PC-9 (cell line): ENCODE measurements around the gene CDC73. TPM values are rescaled to one million over a fixed set of nuclear protein-coding genes. Genes with fewer than 3 reads are reported as not detected.
A peak's percentile ranks its signal among the peaks of the same experiment; 100 is the strongest.

Experiments
- BruUV-seq: library from RNA; stranded (reverse); fragments of 400-500 nt; replicated peaks from 2 replicates; lab custom pipeline; 2021; lab: Mats Ljungman, UMichigan
- CTCF ChIA-PET: fragments of 300-600 bp; sonication (Branson Sonifier 250); formaldehyde crosslinking; loops from one replicate; lab custom pipeline; 2022; ENCODE audit warnings: antibody characterized with exemption; lab: Charles Lee
- POLR2A ChIA-PET: fragments of 300-600 bp; sonication (Branson Sonifier 250); formaldehyde crosslinking; loops from one replicate; lab custom pipeline; 2022; ENCODE audit warnings: antibody characterized with exemption; ENCODE audit not compliant: unreplicated experiment; lab: Charles Lee
- DNase-seq, 2 experiments: peaks; one replicate each; pipeline versions ENCODE4 v3.0.0 to v3.0.0-alpha.2; 2015 to 2022; ENCODE audit warnings: mixed read lengths in 1 of 2
- H2AFZ ChIP-seq: fragments of 200-600 bp; sonication (generic); 2 replicates; pipeline ENCODE4 v1.8.1; 2017; ENCODE audit warnings: antibody characterized with exemption
- H3F3A ChIP-seq: fragments of 200-600 bp; sonication (generic); 2 replicates; pipeline ENCODE4 v1.8.1; 2017; ENCODE audit warnings: antibody characterized with exemption, mild to moderate bottlenecking, low read depth; ENCODE audit not compliant: insufficient read depth
- H3K27ac ChIP-seq: fragments of 200-600 bp; sonication (generic); 2 replicates; pipeline ENCODE4 v1.6.1; 2016; ENCODE audit warnings: mixed run types
- H3K27me3 ChIP-seq: fragments of 200-600 bp; sonication (generic); 2 replicates; pipeline ENCODE4 v1.6.1; 2016; ENCODE audit warnings: low read depth, mixed run types; ENCODE audit not compliant: insufficient read depth
- H3K36me3 ChIP-seq: fragments of 200-600 bp; sonication (generic); 2 replicates; pipeline ENCODE4 v1.6.1; 2016; ENCODE audit warnings: low read depth, mixed run types
- H3K4me1 ChIP-seq: fragments of 200-600 bp; sonication (generic); replicated peaks from 2 replicates; pipeline ENCODE4 v1.6.1; 2016; ENCODE audit warnings: mixed run types; ENCODE audit not compliant: insufficient read depth
- H3K4me2 ChIP-seq: fragments of 200-600 bp; sonication (generic); 2 replicates; pipeline ENCODE4 v1.6.1; 2017; ENCODE audit warnings: mixed run types
- H3K4me3 ChIP-seq: fragments of 200-600 bp; sonication (generic); 2 replicates; pipeline ENCODE4 v1.6.1; 2016; ENCODE audit warnings: mixed run types
- H3K79me2 ChIP-seq: fragments of 200-600 bp; sonication (generic); 2 replicates; pipeline ENCODE4 v1.6.1; 2017; ENCODE audit warnings: low read depth, mixed run types
- H3K9me2 ChIP-seq: fragments of 200-600 bp; sonication (generic); 2 replicates; pipeline ENCODE4 v1.8.1; 2017; ENCODE audit warnings: mild to moderate bottlenecking; ENCODE audit not compliant: insufficient read depth
- H3K9me3 ChIP-seq: fragments of 200-600 bp; sonication (generic); 2 replicates; pipeline ENCODE4 v1.8.1; 2016; ENCODE audit warnings: low read depth; ENCODE audit not compliant: insufficient read depth
- H4K20me1 ChIP-seq: fragments of 200-600 bp; sonication (generic); 2 replicates; pipeline ENCODE4 v1.8.1; 2017; ENCODE audit not compliant: insufficient read depth
- EZH2 ChIP-seq: fragments of 200-600 bp; sonication (generic); IDR thresholded peaks from 2 replicates; pipeline ENCODE4 v1.8.0; 2017; ENCODE audit warnings: antibody characterized with exemption, low read depth
- intact Hi-C: fragments of 100-400 bp; cut with micrococcal nuclease; formaldehyde crosslinking; loops from one replicate; pipeline ENCODE4 v1.10.0; 2022; ENCODE audit not compliant: unreplicated experiment
- total RNA-seq: library from RNA; stranded (reverse); gene quantifications from 2 replicates; pipeline ENCODE4 v1.2.3, GENCODE V29; 2021
- TF ChIP-seq, protein P1 (sequence below): fragments of 200-600 bp; sonication (generic); conservative IDR thresholded peaks from 2 replicates; pipeline ENCODE4 v1.6.1; 2017; ENCODE audit warnings: mixed run types, antibody characterized with exemption, mild to moderate bottlenecking, moderate library complexity

CDC73 gene
- total RNA-seq, 1 experiment from 2014 or later: 39.6 TPM

DNA sequence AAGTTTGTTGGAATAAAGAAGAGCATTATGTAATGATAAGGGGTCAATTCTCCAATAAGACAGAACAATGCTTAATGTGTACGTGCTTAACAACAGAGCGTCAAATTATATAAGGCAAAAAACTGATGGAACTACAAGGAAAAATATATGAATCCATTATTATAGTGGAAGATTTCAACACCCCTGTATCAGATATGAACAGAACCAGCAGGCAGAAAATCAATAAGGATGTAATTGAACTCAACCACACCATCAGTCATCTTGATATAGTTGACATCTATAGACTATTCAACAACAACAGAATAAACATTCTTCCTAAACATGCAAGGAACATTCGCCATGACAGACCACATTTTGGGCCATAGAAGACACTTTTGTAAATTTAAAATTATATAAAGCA, 3.6 kb upstream of the CDC73 start:
- DNase-seq: no peak
- Histone ChIP-seq H3F3A (peaks cover 18% of the 10 kb centered on the region), H3K79me2 (peaks cover 10% of the 10 kb centered on the region), H4K20me1 (0 out of 2 replicates have a peak, but pooled peaks cover under 1% of the 10 kb centered on the region), H3K27me3 (no peaks in the 10 kb centered on the region), H3K4me1 (peaks cover 19% of the 10 kb centered on the region), H3K9me3 (no peaks in the 10 kb centered on the region), H3K36me3 (no peaks in the 10 kb centered on the region), H3K9me2 (no peaks in the 10 kb centered on the region), H2AFZ (no peak overlapping the region), H3K4me2 (no peak overlapping the region), H3K4me3 (no peak overlapping the region), H3K27ac (no peak overlapping the region)
- no peak for TF ChIP-seq EZH2
- TF ChIP-seq, protein P1, sequence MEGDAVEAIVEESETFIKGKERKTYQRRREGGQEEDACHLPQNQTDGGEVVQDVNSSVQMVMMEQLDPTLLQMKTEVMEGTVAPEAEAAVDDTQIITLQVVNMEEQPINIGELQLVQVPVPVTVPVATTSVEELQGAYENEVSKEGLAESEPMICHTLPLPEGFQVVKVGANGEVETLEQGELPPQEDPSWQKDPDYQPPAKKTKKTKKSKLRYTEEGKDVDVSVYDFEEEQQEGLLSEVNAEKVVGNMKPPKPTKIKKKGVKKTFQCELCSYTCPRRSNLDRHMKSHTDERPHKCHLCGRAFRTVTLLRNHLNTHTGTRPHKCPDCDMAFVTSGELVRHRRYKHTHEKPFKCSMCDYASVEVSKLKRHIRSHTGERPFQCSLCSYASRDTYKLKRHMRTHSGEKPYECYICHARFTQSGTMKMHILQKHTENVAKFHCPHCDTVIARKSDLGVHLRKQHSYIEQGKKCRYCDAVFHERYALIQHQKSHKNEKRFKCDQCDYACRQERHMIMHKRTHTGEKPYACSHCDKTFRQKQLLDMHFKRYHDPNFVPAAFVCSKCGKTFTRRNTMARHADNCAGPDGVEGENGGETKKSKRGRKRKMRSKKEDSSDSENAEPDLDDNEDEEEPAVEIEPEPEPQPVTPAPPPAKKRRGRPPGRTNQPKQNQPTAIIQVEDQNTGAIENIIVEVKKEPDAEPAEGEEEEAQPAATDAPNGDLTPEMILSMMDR: no peak
- no TSS peak for BruUV-seq
- ChIA-PET POLR2A (no interaction called here), CTCF (no interaction called here)
- intact Hi-C loops: no loop called here

DNA sequence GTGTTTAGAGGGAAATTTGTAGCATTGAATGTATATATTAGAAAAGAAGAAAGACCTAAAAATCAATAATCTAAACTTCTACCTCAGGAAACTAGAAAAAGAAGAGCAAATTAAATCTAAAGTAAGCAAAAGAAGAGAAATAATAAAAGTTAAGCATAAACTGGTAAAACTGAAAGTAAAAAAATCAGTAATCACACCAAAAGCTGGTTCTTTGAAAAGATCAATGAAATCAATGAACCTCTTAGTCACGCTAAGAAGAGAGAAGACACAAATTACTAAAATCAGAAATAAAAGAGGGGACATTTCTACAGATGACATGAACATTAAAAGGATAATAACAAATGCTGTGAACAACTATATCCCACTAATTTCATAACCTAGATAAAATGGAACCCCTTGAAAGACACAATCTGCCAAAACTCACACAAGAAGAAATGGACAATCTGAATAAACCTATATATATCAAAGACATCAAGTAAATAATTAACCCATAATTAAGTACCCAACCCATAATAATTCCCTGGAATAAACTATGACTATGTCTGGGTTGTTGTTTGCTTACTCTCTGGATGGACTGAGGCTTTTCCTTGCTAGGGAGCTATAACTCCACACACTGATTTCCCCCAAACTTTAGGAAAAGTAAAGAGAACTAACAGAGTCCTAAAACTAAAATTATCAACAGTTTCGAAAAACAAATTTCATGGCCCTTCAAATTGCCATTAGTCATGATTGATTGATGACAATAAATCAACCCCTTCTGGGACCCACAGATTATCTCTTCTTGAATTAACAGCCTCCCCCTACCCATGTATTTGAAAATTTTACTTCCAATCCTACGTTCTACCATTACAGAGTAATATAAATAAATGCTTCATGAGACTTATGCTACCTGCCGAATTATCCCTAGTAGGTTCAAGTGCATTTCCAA, 2.8 kb upstream of the CDC73 start:
- peaks cover 9% of the 10 kb centered on the region; the same call in 1 of the 2 replicates for H4K20me1 ChIP-seq
- H3K27ac ChIP-seq: no peak overlapping the region
- H3K79me2 ChIP-seq: peaks cover 19% of the 10 kb centered on the region
- H3K36me3 ChIP-seq: no peaks in the 10 kb centered on the region
- DNase-seq: no peak
- no TSS peak for BruUV-seq
- TF ChIP-seq EZH2: no peak
- TF ChIP-seq, protein P1: no peak
- no peaks in the 10 kb centered on the region for H3K27me3 ChIP-seq
- H3K9me3 ChIP-seq: no peaks in the 10 kb centered on the region
- intact Hi-C loops: no loop called here
- no peak overlapping the region for H3K4me2 ChIP-seq
- no peaks in the 10 kb centered on the region for H3K9me2 ChIP-seq
- ChIA-PET POLR2A (no interaction called here), CTCF (no interaction called here)
- H3K4me3 ChIP-seq: no peak overlapping the region
- H3F3A ChIP-seq: peaks cover 18% of the 10 kb centered on the region
- H2AFZ ChIP-seq: no peak overlapping the region
- peaks cover 27% of the 10 kb centered on the region for H3K4me1 ChIP-seq

DNA sequence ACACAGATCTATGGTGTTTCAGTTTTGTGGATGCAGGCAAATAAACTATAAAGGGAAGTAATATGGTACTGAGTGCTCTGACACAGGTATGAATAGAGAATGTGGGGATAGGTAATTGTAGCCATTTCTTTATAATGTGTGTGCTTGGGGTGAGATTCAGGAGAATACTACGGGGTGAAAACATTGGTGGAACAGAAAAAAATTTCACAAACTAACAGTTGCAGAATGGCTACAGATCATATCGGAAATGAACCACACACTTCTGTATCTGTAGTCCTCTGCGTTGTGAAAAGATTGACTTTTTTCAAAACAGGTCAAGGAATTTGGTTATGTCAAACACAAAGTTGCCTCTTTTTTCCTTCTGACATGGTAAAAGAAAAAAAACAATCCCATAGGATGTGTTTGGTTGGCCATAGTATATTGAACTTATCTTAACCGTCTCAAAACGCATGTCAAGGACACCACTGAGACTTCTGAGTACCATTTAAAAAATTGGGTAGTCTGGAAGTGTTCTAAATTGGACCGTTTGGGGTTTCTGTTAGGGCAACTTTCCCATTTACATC, 1.1 kb upstream of the CDC73 start:
- intact Hi-C loops: loop anchor here (1.0 kb wide), 3 partner anchors 15 to 646 kb away; partner anchors contain the start of genes GLRX2, RO60 and UCHL5
- peaks cover 34% of the 10 kb centered on the region for H3K79me2 ChIP-seq
- no peaks in the 10 kb centered on the region for H3K27me3 ChIP-seq
- H3F3A ChIP-seq: peaks cover 14% of the 10 kb centered on the region
- no peaks in the 10 kb centered on the region; the same call in 1 of the 2 replicates for H3K36me3 ChIP-seq
- H4K20me1 ChIP-seq: peaks cover 16% of the 10 kb centered on the region; the same call in 1 of the 2 replicates
- no peak for DNase-seq
- H3K27ac ChIP-seq: no peak overlapping the region
- H3K9me3 ChIP-seq: no peaks in the 10 kb centered on the region
- peak overlapping the region; percentile 100; the same call in 1 of the 2 replicates for H3K4me3 ChIP-seq
- no peaks in the 10 kb centered on the region for H3K9me2 ChIP-seq
- peaks cover 22% of the 10 kb centered on the region for H3K4me1 ChIP-seq
- CTCF ChIA-PET: interaction anchor here (0.6 kb wide), 1 partner anchor 1013 kb away, joined by 10 read pairs; no protein-coding TSS in a partner anchor
- POLR2A ChIA-PET: no interaction called here
- TF ChIP-seq, protein P1: no peak
- TF ChIP-seq EZH2: no peak
- TSS peak; percentile 93 for BruUV-seq
- H3K4me2 ChIP-seq: peak overlapping the region; percentile 89
- H2AFZ ChIP-seq: no peak overlapping the region
